H1 (cell line): Measurements from ENCODE around the gene PHF1. TPM values are rescaled to one million over a fixed set of nuclear protein-coding genes. Genes with fewer than 3 reads are reported as not detected.

ENCODE experiments used
- CTCF ChIA-PET: fragments of 300-600 bp; sonication (Branson Sonifier 250); formaldehyde crosslinking; loops from one replicate; lab custom pipeline; 2021; ENCODE audit not compliant: partially characterized antibody; lab: Charles Lee
- POLR2A ChIA-PET: fragments of 300-600 bp; sonication (Branson Sonifier 250); formaldehyde crosslinking; loops from one replicate; lab custom pipeline; 2021; ENCODE audit warnings: inconsistent platforms; ENCODE audit not compliant: partially characterized antibody; lab: Charles Lee
- DNase-seq, 2 experiments: peaks; one replicate each; pipeline versions ENCODE4 v3.0.0 to v3.0.0-alpha.2; 2010 to 2022; ENCODE audit warnings: low spot score in 2 of 2, low read depth in 1 of 2, mixed read lengths in 1 of 2
- FAIRE-seq: peaks from 2 replicates; lab custom pipeline; 2011; peaks lifted over from hg19 to GRCh38; lab: Jason Lieb, UNC
- H2AFZ ChIP-seq: 2 replicates; pipeline ENCODE4 v1.8.1; 2012; ENCODE audit warnings: low read length, inconsistent platforms
- H2AK5ac ChIP-seq: 2 replicates; pipeline ENCODE4 v1.6.1; 2013; ENCODE audit warnings: low read depth, low read length
- H2BK120ac ChIP-seq: replicated peaks from 2 replicates; pipeline ENCODE3; 2013; ENCODE audit warnings: low read depth, low read length, inconsistent platforms
- H2BK12ac ChIP-seq: 2 replicates; pipeline ENCODE4 v1.6.1; 2013; ENCODE audit warnings: low read depth, low read length
- H2BK15ac ChIP-seq: 2 replicates; pipeline ENCODE4 v1.6.1; 2013; ENCODE audit warnings: low read length
- H2BK20ac ChIP-seq: 2 replicates; pipeline ENCODE4 v1.6.1; 2013; ENCODE audit warnings: low read length
- H2BK5ac ChIP-seq: 2 replicates; pipeline ENCODE4 v1.6.1; 2013; ENCODE audit warnings: low read depth, low read length
- H3K14ac ChIP-seq: 2 replicates; pipeline ENCODE4 v1.6.1; 2013; ENCODE audit warnings: inconsistent platforms; ENCODE audit not compliant: insufficient read length
- H3K18ac ChIP-seq: 2 replicates; pipeline ENCODE4 v1.6.1; 2013; ENCODE audit warnings: low read length; ENCODE audit errors: extremely low read depth
- H3K23ac ChIP-seq: 2 replicates; pipeline ENCODE4 v1.6.1; 2013; ENCODE audit warnings: inconsistent platforms; ENCODE audit not compliant: insufficient read length
- H3K23me2 ChIP-seq: 2 replicates; pipeline ENCODE4 v1.6.1; 2013; ENCODE audit warnings: low read depth, low read length
- H3K27ac ChIP-seq: 2 replicates; pipeline ENCODE4 v1.6.1; 2011; ENCODE audit warnings: low read depth, low read length, inconsistent platforms
- H3K27me3 ChIP-seq, 4 experiments: replicated peaks in 1 of 4; 1 replicate in 1 of 4; 2 replicates in 3 of 4; pipeline versions ENCODE4 v1.6.1 to v1.8.1; 2011 to 2013; ENCODE audit warnings: low read length in 3 of 4, mild to moderate bottlenecking in 3 of 4, inconsistent platforms in 2 of 4, mixed read lengths in 2 of 4, moderate library complexity in 1 of 4; ENCODE audit not compliant: control insufficient read depth in 3 of 4, insufficient read depth in 3 of 4; ENCODE audit errors: extremely low read depth in 1 of 4
- H3K36me3 ChIP-seq, 4 experiments: 2 replicates each; pipeline versions ENCODE4 v1.6.1 to v1.8.1; 2011 to 2013; ENCODE audit warnings: mild to moderate bottlenecking in 4 of 4, low read length in 3 of 4, moderate library complexity in 2 of 4, control low read depth in 1 of 4, inconsistent platforms in 1 of 4; ENCODE audit not compliant: insufficient read depth in 4 of 4, control insufficient read depth in 2 of 4
- H3K4ac ChIP-seq: replicated peaks from 2 replicates; pipeline ENCODE3; 2013; ENCODE audit warnings: low read length, low read depth, mixed read lengths, inconsistent platforms; ENCODE audit not compliant: insufficient read length
- H3K4me1 ChIP-seq, 4 experiments: replicated peaks in 1 of 4; 1 replicate in 1 of 4; 2 replicates in 3 of 4; pipeline versions ENCODE4 v1.6.1 to v1.8.1; 2011 to 2013; ENCODE audit warnings: low read length in 3 of 4, inconsistent platforms in 2 of 4, mixed read lengths in 1 of 4; ENCODE audit not compliant: insufficient read depth in 4 of 4, control insufficient read depth in 3 of 4
- H3K4me2 ChIP-seq, 2 experiments: 2 replicates each; pipeline versions ENCODE4 v1.6.1 to v1.8.1; 2011 to 2013; ENCODE audit warnings: low read depth in 2 of 2, low read length in 2 of 2, control low read depth in 1 of 2, inconsistent platforms in 1 of 2, mild to moderate bottlenecking in 1 of 2; ENCODE audit not compliant: insufficient read depth in 1 of 2
- H3K4me3 ChIP-seq, 4 experiments: fragments of 200-600, 300-600 bp in 1 of 4; sonication (generic), shearing (Covaris generic), sonication (Bioruptor Twin) in 1 of 4; 2 replicates each; pipeline versions ENCODE4 v1.5.1 to v1.8.1; 2011 to 2016; ENCODE audit warnings: low read length in 4 of 4, low read depth in 3 of 4, control low read depth in 2 of 4, inconsistent platforms in 2 of 4, mild to moderate bottlenecking in 2 of 4, mixed read lengths in 1 of 4, moderate library complexity in 1 of 4; ENCODE audit not compliant: insufficient read depth in 2 of 4; ENCODE audit errors: extremely low read depth in 1 of 4
- H3K56ac ChIP-seq: replicated peaks from 2 replicates; pipeline ENCODE3; 2013; ENCODE audit warnings: low read depth, mild to moderate bottlenecking, mixed read lengths, low read length, inconsistent platforms; ENCODE audit not compliant: insufficient read length
- H3K79me1 ChIP-seq: 2 replicates; pipeline ENCODE4 v1.6.1; 2013; ENCODE audit warnings: low read depth, low read length, control low read depth
- H3K79me2 ChIP-seq, 2 experiments: 2 replicates each; pipeline versions ENCODE4 v1.6.1 to v1.8.1; 2012 to 2013; ENCODE audit warnings: low read length in 2 of 2, mild to moderate bottlenecking in 2 of 2, inconsistent platforms in 1 of 2; ENCODE audit not compliant: insufficient read depth in 2 of 2, control insufficient read depth in 1 of 2
- H3K9ac ChIP-seq, 4 experiments: replicated peaks in 1 of 4; 1 replicate in 1 of 4; 2 replicates in 3 of 4; pipeline versions ENCODE4 v1.6.1 to v1.8.1; 2011 to 2013; ENCODE audit warnings: low read depth in 3 of 4, low read length in 3 of 4, control low read depth in 2 of 4, mild to moderate bottlenecking in 2 of 4, moderate library complexity in 2 of 4, inconsistent platforms in 1 of 4; ENCODE audit errors: extremely low read depth in 1 of 4
- H3K9me3 ChIP-seq, 2 experiments: 2 replicates each; pipeline versions ENCODE4 v1.6.1 to v1.8.1; 2012 to 2013; ENCODE audit warnings: mild to moderate bottlenecking in 2 of 2, moderate library complexity in 2 of 2, control low read depth in 1 of 2, inconsistent platforms in 1 of 2, low read depth in 1 of 2, low read length in 1 of 2, mixed read lengths in 1 of 2; ENCODE audit not compliant: insufficient read depth in 2 of 2
- H4K20me1 ChIP-seq, 2 experiments: replicated peaks in 1 of 2; 2 replicates each; pipeline versions ENCODE3 to v1.8.1; 2011 to 2013; ENCODE audit warnings: inconsistent platforms in 2 of 2, low read length in 2 of 2, mild to moderate bottlenecking in 1 of 2; ENCODE audit not compliant: insufficient read depth in 2 of 2, control insufficient read depth in 1 of 2
- H4K5ac ChIP-seq: 2 replicates; pipeline ENCODE4 v1.6.1; 2013; ENCODE audit warnings: low read length, low read depth, mixed read lengths, inconsistent platforms; ENCODE audit not compliant: insufficient read length
- H4K8ac ChIP-seq: 2 replicates; pipeline ENCODE4 v1.8.0; 2013; ENCODE audit warnings: mild to moderate bottlenecking, moderate library complexity, low read length, inconsistent platforms; ENCODE audit not compliant: insufficient read depth; ENCODE audit errors: extremely low read depth
- H4K91ac ChIP-seq: replicated peaks from 2 replicates; pipeline ENCODE3; 2013; ENCODE audit warnings: low read length, mixed read lengths, inconsistent platforms; ENCODE audit not compliant: insufficient read length
- BCL11A ChIP-seq, 2 experiments: IDR thresholded peaks; one replicate each; pipeline ENCODE4 v1.6.1; 2011; ENCODE audit warnings: low read depth in 2 of 2, low read length in 2 of 2, mild to moderate bottlenecking in 2 of 2
- KDM4A ChIP-seq: IDR thresholded peaks from one replicate; pipeline ENCODE4 v1.7.1; 2012; ENCODE audit warnings: low read depth, mild to moderate bottlenecking, moderate library complexity, low read length, inconsistent platforms; ENCODE audit not compliant: severe bottlenecking
- POLR2A ChIP-seq, 2 experiments: IDR thresholded peaks; 1 replicate in 1 of 2; 2 replicates in 1 of 2; pipeline ENCODE4 v1.6.1; 2011; ENCODE audit warnings: low read depth in 2 of 2, low read length in 2 of 2, mild to moderate bottlenecking in 2 of 2; ENCODE audit errors: control extremely low read depth in 1 of 2
- POLR2AphosphoS5 ChIP-seq: IDR thresholded peaks from 2 replicates; pipeline ENCODE4 v1.6.1; 2011; ENCODE audit warnings: low read depth, low read length
- RAD21 ChIP-seq, 2 experiments: IDR thresholded peaks in 1 of 2; conservative IDR thresholded peaks in 1 of 2; 2 replicates each; pipeline ENCODE4 v1.6.1; 2011; ENCODE audit warnings: low read depth in 2 of 2, low read length in 2 of 2, improper control_type of control experiment in 1 of 2, inconsistent platforms in 1 of 2, mild to moderate bottlenecking in 1 of 2, moderate library complexity in 1 of 2
- SIN3A ChIP-seq, 2 experiments: IDR thresholded peaks in 1 of 2; conservative IDR thresholded peaks in 1 of 2; 2 replicates each; pipeline ENCODE4 v1.6.1; 2011 to 2012; ENCODE audit warnings: low read length in 2 of 2, improper control_type of control experiment in 1 of 2, low read depth in 1 of 2, mild to moderate bottlenecking in 1 of 2
- TAF7 ChIP-seq: optimal IDR thresholded peaks from 2 replicates; pipeline ENCODE3; 2011; ENCODE audit warnings: low read depth, mild to moderate bottlenecking, inconsistent platforms, low read length, moderate library complexity, borderline replicate concordance
- WGBS, 2 experiments: shearing (Covaris generic) in 1 of 2; methylation state at CpG; one replicate each; pipeline versions ENCODE4 v1.1.6 to v1.1.7; 2013 to 2015; ENCODE audit warnings: low lambda C conversion rate in 2 of 2, mixed read lengths in 2 of 2, inconsistent platforms in 1 of 2, low coverage in 1 of 2, missing lambda C conversion rate in 1 of 2; ENCODE audit not compliant: insufficient replicate concordance in 2 of 2, insufficient coverage in 1 of 2, insufficient read length in 1 of 2; ENCODE audit errors: extremely low coverage in 1 of 2, missing lambda C conversion rate in 1 of 2; 5-methylcytosine and 5-hydroxymethylcytosine counted together
- long read RNA-seq, 2 experiments: library from RNA in 1 of 2; library from capped mRNA in 1 of 2; stranded (forward); transcript quantifications; one replicate each; pipeline ENCODE4 v2.0.0, GENCODE V29; 2021; ENCODE audit warnings: inconsistent platforms in 1 of 2
- polyA minus RNA-seq, 3 experiments: library from RNA; depleted of rRNA, polyadenylated mRNA; stranded (reverse); fragments of >200 nt; gene quantifications; 1 replicate in 2 of 3; 2 replicates in 1 of 3; pipeline ENCODE4 v1.2.3, GENCODE V29; 2011
- polyA plus RNA-seq, 7 experiments: library from polyadenylated mRNA; depleted of rRNA in 3 of 7; stranded (reverse) in 5 of 7; unstranded in 2 of 7; fragments of >200 nt in 5 of 7; fragments of 200-250 nt in 2 of 7; gene quantifications; 1 replicate in 5 of 7; 2 replicates in 1 of 7; 4 replicates in 1 of 7; pipeline versions ENCODE4 v1.2.1 to v1.2.3, GENCODE V29; 2011 to 2013; ENCODE audit warnings: missing spikeins in 2 of 7, mixed read lengths in 2 of 7
- total RNA-seq: library from RNA; stranded (reverse); fragmentation: NEBNext Ultra II Directional; extraction: Animal tissue kit (Norgen Biotek cat#: 25700); gene quantifications from 2 replicates; pipeline ENCODE4 v1.2.1, GENCODE V29; 2021

Gene PHF1
- 45.4 and 47.3 TPM in 2 replicates for total RNA-seq
- polyA plus RNA-seq (2011; rRNA removed): 78.6 and 109 TPM in 2 replicates
- 65.5 TPM for polyA plus RNA-seq (2011; cell fraction: cytosol; rRNA removed)
- 507 TPM for polyA plus RNA-seq (2011; cell fraction: nucleus; rRNA removed)
- polyA plus RNA-seq (2012, experiment 1 of 2): 56.3 to 75.9 TPM (median 63.4 TPM) in 4 replicates
- polyA plus RNA-seq (2012, experiment 2 of 2): 55.0 TPM
- 46.2 TPM for polyA plus RNA-seq (2013, experiment 1 of 2)
- polyA plus RNA-seq (2013, experiment 2 of 2): 40.2 TPM
- polyA minus RNA-seq (2011; rRNA and poly(A)+ RNA removed): 17.8 and 27.1 TPM in 2 replicates
- polyA minus RNA-seq (2011; cell fraction: cytosol; rRNA and poly(A)+ RNA removed): 11.4 TPM
- polyA minus RNA-seq (2011; cell fraction: nucleus; rRNA and poly(A)+ RNA removed): 27.5 TPM
- long read RNA-seq, experiment 1, partial matches to known transcripts: 11 of 25 reads
- long read RNA-seq, experiment 1, other reads (novel, unspliced or antisense): 12 of 25 reads
- long read RNA-seq, experiment 2, partial matches to known transcripts: 2 of 3 reads
- long read RNA-seq, experiment 2, other reads (novel, unspliced or antisense): 1 of 3 reads

DNA sequence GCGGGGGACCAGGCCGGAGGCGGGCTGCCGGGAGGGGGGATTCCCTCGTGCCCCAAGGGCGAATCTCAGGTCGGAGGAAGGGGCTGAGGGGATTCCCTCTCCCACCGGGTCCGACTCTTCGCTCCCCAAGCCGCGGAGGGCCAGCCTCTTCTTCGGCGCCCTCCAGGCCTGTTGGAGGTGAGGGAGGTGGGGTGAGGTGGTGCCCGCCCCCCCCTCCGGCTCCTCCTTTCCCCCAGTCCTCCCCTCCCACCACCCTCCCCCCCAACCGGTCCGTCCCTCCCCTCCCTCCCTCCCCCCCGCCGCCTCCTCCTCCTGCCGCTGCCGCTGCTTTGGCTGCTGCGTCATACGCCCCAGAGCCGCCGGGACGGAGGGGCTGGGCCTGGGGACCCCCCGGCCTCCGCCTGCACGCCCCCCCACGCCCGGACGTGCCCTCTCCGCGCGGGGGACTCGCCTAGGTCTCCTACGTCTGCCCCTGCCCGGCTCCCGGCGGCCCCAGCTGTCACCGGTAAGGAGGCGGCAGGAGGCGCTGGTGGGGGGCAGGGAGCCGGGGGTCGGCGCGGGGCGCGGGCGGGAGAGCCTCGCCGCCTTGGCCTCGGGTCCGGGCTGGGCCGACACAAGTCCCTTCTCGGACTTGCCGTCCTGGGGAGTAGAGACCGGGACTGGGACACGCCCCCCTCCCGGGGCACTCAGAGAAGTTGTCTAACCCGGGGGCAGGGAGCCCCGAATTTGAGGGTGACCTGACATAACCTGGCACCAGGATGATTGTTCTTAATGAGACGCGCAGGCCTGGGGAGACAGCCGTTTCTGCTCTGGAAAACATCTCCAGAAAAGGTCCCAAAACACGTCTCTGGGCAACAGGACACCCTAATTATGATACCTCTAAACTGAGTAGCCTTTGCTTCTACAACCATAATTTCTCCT lies at the start of gene PHF1:
TSS of gene PHF1 (plus strand) at position 304 of the 921 bp plus-strand sequence. CDS start 1,250 bp downstream, outside the sequence.
- no peaks in the 10 kb centered on the region for H3K9me3 ChIP-seq
- H4K8ac ChIP-seq: peak within 1 kb of the TSS; percentile 85; the same call in 1 of the 2 replicates
- peaks cover 5% of the 10 kb centered on the region; the same call in 1 of the 2 replicates for H3K23me2 ChIP-seq
- H3K4me2 ChIP-seq: peak within 1 kb of the TSS; percentile 60 to 81
- WGBS, 2 experiments: 2% methylated on average over 22 of the region's 67 CpGs; no CpG with 5 or more reads in 1 of the 2 experiments
- H3K27ac ChIP-seq: peak within 1 kb of the TSS; percentile 52
- peak within 1 kb of the TSS; percentile 30 to 71 (median 47); a peak in 6 of 7 replicates for H3K9ac ChIP-seq
- no peak within 1 kb of the TSS for H2AFZ ChIP-seq
- peaks cover 0 to 20% of the 10 kb centered on the region in 2 experiments; a peak in 2 of 4 replicates for H3K79me2 ChIP-seq
- peak within 1 kb of the TSS; percentile 94; the same call in 1 of the 2 replicates for H2BK5ac ChIP-seq
- H2BK120ac ChIP-seq: no peak within 1 kb of the TSS
- peak within 1 kb of the TSS; percentile 97 for H4K5ac ChIP-seq
- H3K56ac ChIP-seq: no peak within 1 kb of the TSS
- H3K4ac ChIP-seq: no peak within 1 kb of the TSS
- H3K36me3 ChIP-seq: peaks cover 12 to 52% (median 38%) of the 10 kb centered on the region in 4 experiments; a peak in 7 of 8 replicates
- H3K23ac ChIP-seq: no peak within 1 kb of the TSS
- ChIA-PET POLR2A (interaction anchor here (0.5 to 3.6 kb wide), 6 partner anchors 8 to 133 kb away, joined by 3 to 24 read pairs (median 6); partner anchors contain the start of genes SYNGAP1 and TAPBP), CTCF (interaction anchor here (0.9 to 1.7 kb wide), 2 partner anchors 11 to 14 kb away, joined by 3 to 8 read pairs; no protein-coding TSS in a partner anchor)
- H3K79me1 ChIP-seq: peaks cover 8% of the 10 kb centered on the region; the same call in 1 of the 2 replicates
- peaks cover 0 to 13% (median 6%) of the 10 kb centered on the region in 4 experiments; a peak in 5 of 7 replicates for H3K4me1 ChIP-seq
- no peak within 1 kb of the TSS for H2AK5ac ChIP-seq
- H2BK12ac ChIP-seq: no peak within 1 kb of the TSS
- H3K18ac ChIP-seq: peak within 1 kb of the TSS; percentile 93
- FAIRE-seq: no peak
- H3K27me3 ChIP-seq: no peaks in the 10 kb centered on the region
- H2BK20ac ChIP-seq: no peak within 1 kb of the TSS
- H3K14ac ChIP-seq: no peak within 1 kb of the TSS
- H4K91ac ChIP-seq: no peak within 1 kb of the TSS
- H3K4me3 ChIP-seq: peak within 1 kb of the TSS; percentile 48 to 87 (median 70)
- H2BK15ac ChIP-seq: no peak within 1 kb of the TSS
- DNase-seq: peak in 1 of 2 experiments; percentile 74
- peaks cover 4 to 11% of the 10 kb centered on the region in 2 experiments for H4K20me1 ChIP-seq
- TF ChIP-seq BCL11A (IDR thresholded peaks at IDR 0.05; ENCODE audit: low read depth in 2 of 2, low read length in 2 of 2) (no peak), SIN3A (conservative IDR thresholded peaks at IDR 0.05 in 1 of 2, IDR thresholded peaks at IDR 0.05 in 1 of 2; ENCODE audit: low read depth in 1 of 2, low read length in 2 of 2) (peak; percentile 17 to 31; a peak in 2 of 4 replicates), RAD21 (IDR thresholded peaks at IDR 0.05 in 1 of 2, conservative IDR thresholded peaks at IDR 0.05 in 1 of 2; ENCODE audit: low read depth in 2 of 2, low read length in 2 of 2) (no peak), TAF7 (no peak), KDM4A (peak; percentile 41), POLR2AphosphoS5 (0 out of 2 replicates have a peak, but pooled peaks have one; percentile 25), POLR2A (IDR thresholded peaks at IDR 0.05; ENCODE audit: control extremely low read depth in 1 of 2, low read depth in 2 of 2, low read length in 2 of 2) (peak in 1 of 2 experiments; percentile 14; a peak in 1 of 3 replicates)
